PC-9 (cell line): ENCODE measurements around the gene SLC25A46. TPM values are rescaled to one million over a fixed set of nuclear protein-coding genes. Genes with fewer than 3 reads are reported as not detected.

ENCODE experiments used
- BruUV-seq: library from RNA; stranded (reverse); fragments of 400-500 nt; replicated peaks from 2 replicates; lab custom pipeline; 2021; lab: Mats Ljungman, UMichigan
- CTCF ChIA-PET: fragments of 300-600 bp; sonication (Branson Sonifier 250); formaldehyde crosslinking; loops from one replicate; lab custom pipeline; 2022; ENCODE audit warnings: antibody characterized with exemption; lab: Charles Lee
- POLR2A ChIA-PET: fragments of 300-600 bp; sonication (Branson Sonifier 250); formaldehyde crosslinking; loops from one replicate; lab custom pipeline; 2022; ENCODE audit warnings: antibody characterized with exemption; ENCODE audit not compliant: unreplicated experiment; lab: Charles Lee
- DNase-seq, 2 experiments: peaks; one replicate each; pipeline versions ENCODE4 v3.0.0 to v3.0.0-alpha.2; 2015 to 2022; ENCODE audit warnings: mixed read lengths in 1 of 2
- H2AFZ ChIP-seq: fragments of 200-600 bp; sonication (generic); 2 replicates; pipeline ENCODE4 v1.8.1; 2017; ENCODE audit warnings: antibody characterized with exemption
- H3F3A ChIP-seq: fragments of 200-600 bp; sonication (generic); 2 replicates; pipeline ENCODE4 v1.8.1; 2017; ENCODE audit warnings: antibody characterized with exemption, mild to moderate bottlenecking, low read depth; ENCODE audit not compliant: insufficient read depth
- H3K27ac ChIP-seq: fragments of 200-600 bp; sonication (generic); 2 replicates; pipeline ENCODE4 v1.6.1; 2016; ENCODE audit warnings: mixed run types
- H3K27me3 ChIP-seq: fragments of 200-600 bp; sonication (generic); 2 replicates; pipeline ENCODE4 v1.6.1; 2016; ENCODE audit warnings: low read depth, mixed run types; ENCODE audit not compliant: insufficient read depth
- H3K36me3 ChIP-seq: fragments of 200-600 bp; sonication (generic); 2 replicates; pipeline ENCODE4 v1.6.1; 2016; ENCODE audit warnings: low read depth, mixed run types
- H3K4me1 ChIP-seq: fragments of 200-600 bp; sonication (generic); replicated peaks from 2 replicates; pipeline ENCODE4 v1.6.1; 2016; ENCODE audit warnings: mixed run types; ENCODE audit not compliant: insufficient read depth
- H3K4me2 ChIP-seq: fragments of 200-600 bp; sonication (generic); 2 replicates; pipeline ENCODE4 v1.6.1; 2017; ENCODE audit warnings: mixed run types
- H3K4me3 ChIP-seq: fragments of 200-600 bp; sonication (generic); 2 replicates; pipeline ENCODE4 v1.6.1; 2016; ENCODE audit warnings: mixed run types
- H3K79me2 ChIP-seq: fragments of 200-600 bp; sonication (generic); 2 replicates; pipeline ENCODE4 v1.6.1; 2017; ENCODE audit warnings: low read depth, mixed run types
- H3K9me2 ChIP-seq: fragments of 200-600 bp; sonication (generic); 2 replicates; pipeline ENCODE4 v1.8.1; 2017; ENCODE audit warnings: mild to moderate bottlenecking; ENCODE audit not compliant: insufficient read depth
- H3K9me3 ChIP-seq: fragments of 200-600 bp; sonication (generic); 2 replicates; pipeline ENCODE4 v1.8.1; 2016; ENCODE audit warnings: low read depth; ENCODE audit not compliant: insufficient read depth
- H4K20me1 ChIP-seq: fragments of 200-600 bp; sonication (generic); 2 replicates; pipeline ENCODE4 v1.8.1; 2017; ENCODE audit not compliant: insufficient read depth
- EZH2 ChIP-seq: fragments of 200-600 bp; sonication (generic); IDR thresholded peaks from 2 replicates; pipeline ENCODE4 v1.8.0; 2017; ENCODE audit warnings: antibody characterized with exemption, low read depth
- intact Hi-C: fragments of 100-400 bp; cut with micrococcal nuclease; formaldehyde crosslinking; loops from one replicate; pipeline ENCODE4 v1.10.0; 2022; ENCODE audit not compliant: unreplicated experiment
- total RNA-seq: library from RNA; stranded (reverse); gene quantifications from 2 replicates; pipeline ENCODE4 v1.2.3, GENCODE V29; 2021
- TF ChIP-seq, protein P1 (sequence below): fragments of 200-600 bp; sonication (generic); conservative IDR thresholded peaks from 2 replicates; pipeline ENCODE4 v1.6.1; 2017; ENCODE audit warnings: mixed run types, antibody characterized with exemption, mild to moderate bottlenecking, moderate library complexity

SLC25A46 gene
- total RNA-seq, 1 experiment from 2014 or later, result 29.0 TPM

DNA sequence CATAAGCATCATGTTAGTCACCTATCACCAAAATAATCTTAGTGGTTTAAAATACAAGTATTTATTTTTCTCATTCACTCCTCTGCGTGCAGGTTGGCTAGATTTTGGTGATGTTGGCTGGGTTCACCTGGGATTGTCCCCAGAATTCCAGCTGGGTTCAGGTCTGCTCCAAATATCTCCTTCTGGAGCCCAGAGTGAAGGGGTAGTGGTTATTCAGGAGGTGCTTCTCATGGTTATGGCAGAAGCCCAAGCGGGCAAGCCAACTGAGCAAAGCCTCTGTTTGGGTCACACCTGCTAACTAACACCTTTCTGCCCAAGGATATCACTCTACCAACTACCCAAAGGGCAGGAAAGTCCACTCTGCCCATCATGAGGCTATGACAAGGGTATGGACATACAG is 4.7 kb upstream of the SLC25A46 start:
- Histone ChIP-seq H3K9me3 (no peaks in the 10 kb centered on the region), H3K79me2 (0 out of 2 replicates have a peak, but pooled peaks cover under 1% of the 10 kb centered on the region), H3K27me3 (no peaks in the 10 kb centered on the region; the same call in 1 of the 2 replicates), H2AFZ (no peak overlapping the region), H3K27ac (no peak overlapping the region), H3K4me1 (peaks cover 17% of the 10 kb centered on the region; the same call in 1 of the 2 replicates), H3K4me3 (no peak overlapping the region), H3F3A (peaks cover 2% of the 10 kb centered on the region; the same call in 1 of the 2 replicates), H3K4me2 (no peak overlapping the region), H3K9me2 (no peaks in the 10 kb centered on the region), H3K36me3 (no peaks in the 10 kb centered on the region), H4K20me1 (no peaks in the 10 kb centered on the region)
- BruUV-seq, result no TSS peak
- CTCF ChIA-PET, result no interaction called here
- intact Hi-C loops, result no loop called here
- POLR2A ChIA-PET, result no interaction called here
- TF ChIP-seq EZH2, result no peak
- TF ChIP-seq, protein P1, sequence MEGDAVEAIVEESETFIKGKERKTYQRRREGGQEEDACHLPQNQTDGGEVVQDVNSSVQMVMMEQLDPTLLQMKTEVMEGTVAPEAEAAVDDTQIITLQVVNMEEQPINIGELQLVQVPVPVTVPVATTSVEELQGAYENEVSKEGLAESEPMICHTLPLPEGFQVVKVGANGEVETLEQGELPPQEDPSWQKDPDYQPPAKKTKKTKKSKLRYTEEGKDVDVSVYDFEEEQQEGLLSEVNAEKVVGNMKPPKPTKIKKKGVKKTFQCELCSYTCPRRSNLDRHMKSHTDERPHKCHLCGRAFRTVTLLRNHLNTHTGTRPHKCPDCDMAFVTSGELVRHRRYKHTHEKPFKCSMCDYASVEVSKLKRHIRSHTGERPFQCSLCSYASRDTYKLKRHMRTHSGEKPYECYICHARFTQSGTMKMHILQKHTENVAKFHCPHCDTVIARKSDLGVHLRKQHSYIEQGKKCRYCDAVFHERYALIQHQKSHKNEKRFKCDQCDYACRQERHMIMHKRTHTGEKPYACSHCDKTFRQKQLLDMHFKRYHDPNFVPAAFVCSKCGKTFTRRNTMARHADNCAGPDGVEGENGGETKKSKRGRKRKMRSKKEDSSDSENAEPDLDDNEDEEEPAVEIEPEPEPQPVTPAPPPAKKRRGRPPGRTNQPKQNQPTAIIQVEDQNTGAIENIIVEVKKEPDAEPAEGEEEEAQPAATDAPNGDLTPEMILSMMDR, result no peak
- DNase-seq, result no peak

DNA sequence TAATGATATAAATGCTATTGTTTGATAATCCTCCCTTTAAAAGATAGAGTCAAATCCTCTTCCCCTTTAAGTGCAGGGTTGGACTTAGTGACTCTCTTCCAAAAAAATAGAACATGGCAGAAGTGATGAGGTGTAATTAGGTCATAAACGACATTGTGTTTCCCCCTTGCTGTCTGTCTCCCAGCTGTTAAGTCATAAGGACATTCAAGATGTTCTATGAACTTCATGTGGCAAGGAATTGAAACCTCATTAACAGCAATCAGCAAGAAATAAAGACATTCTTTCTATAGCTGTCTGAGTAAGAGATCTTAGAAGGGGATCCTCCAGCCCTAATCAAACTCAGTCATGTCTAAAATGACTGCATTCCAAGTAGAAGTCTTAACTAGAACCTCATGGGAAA is 3.3 kb upstream of the SLC25A46 start:
- H3K4me1 ChIP-seq, result peaks cover 26% of the 10 kb centered on the region; the same call in 1 of the 2 replicates
- H3K27me3 ChIP-seq, result no peaks in the 10 kb centered on the region; the same call in 1 of the 2 replicates
- peaks cover 7% of the 10 kb centered on the region; the same call in 1 of the 2 replicates for H3F3A ChIP-seq
- intact Hi-C loops, result no loop called here
- no peak overlapping the region for H2AFZ ChIP-seq
- no TSS peak for BruUV-seq
- no peak overlapping the region for H3K4me2 ChIP-seq
- peaks cover 15% of the 10 kb centered on the region for H3K79me2 ChIP-seq
- no peaks in the 10 kb centered on the region for H3K9me2 ChIP-seq
- no peak overlapping the region for H3K27ac ChIP-seq
- no peaks in the 10 kb centered on the region for H3K36me3 ChIP-seq
- TF ChIP-seq EZH2, result no peak
- TF ChIP-seq, protein P1, result no peak
- H4K20me1 ChIP-seq, result no peaks in the 10 kb centered on the region
- DNase-seq, result no peak
- no peak overlapping the region for H3K4me3 ChIP-seq
- ChIA-PET POLR2A (no interaction called here), CTCF (no interaction called here)
- H3K9me3 ChIP-seq, result no peaks in the 10 kb centered on the region

DNA sequence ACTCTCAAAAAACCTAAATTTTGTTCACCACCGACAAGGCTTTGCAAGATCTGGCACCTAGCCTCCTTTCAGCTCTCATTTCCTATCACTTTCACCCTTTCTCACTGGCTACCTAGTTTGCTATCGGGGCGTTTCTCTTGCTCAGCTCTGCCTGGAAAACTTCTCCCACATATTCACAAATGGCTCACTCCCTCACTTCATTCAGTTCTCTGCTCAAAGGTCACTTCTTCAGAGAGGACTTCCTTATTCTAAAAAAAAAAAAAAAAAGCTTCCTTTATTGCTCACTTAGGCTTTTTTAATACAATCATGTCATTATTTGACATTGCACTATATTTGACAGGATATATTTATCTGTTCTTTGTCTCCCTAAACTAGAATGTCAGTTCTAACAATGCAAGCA is 2.1 kb upstream of the SLC25A46 start:
- DNase-seq, result no peak
- peaks cover 7% of the 10 kb centered on the region; the same call in 1 of the 2 replicates for H3F3A ChIP-seq
- no peak overlapping the region for H3K27ac ChIP-seq
- H3K4me3 ChIP-seq, result no peak overlapping the region
- no peaks in the 10 kb centered on the region for H4K20me1 ChIP-seq
- H3K27me3 ChIP-seq, result no peaks in the 10 kb centered on the region; the same call in 1 of the 2 replicates
- H3K4me2 ChIP-seq, result peak overlapping the region; percentile 55
- H2AFZ ChIP-seq, result no peak overlapping the region; the same call in 1 of the 2 replicates
- H3K9me2 ChIP-seq, result no peaks in the 10 kb centered on the region
- intact Hi-C loops, result no loop called here
- H3K79me2 ChIP-seq, result peaks cover 23% of the 10 kb centered on the region
- ChIA-PET POLR2A (no interaction called here), CTCF (interaction anchor here (0.7 kb wide), 1 partner anchor 10 kb away, joined by 3 read pairs; no protein-coding TSS in a partner anchor)
- TF ChIP-seq, protein P1, result no peak
- no peak for TF ChIP-seq EZH2
- H3K4me1 ChIP-seq, result peaks cover 26% of the 10 kb centered on the region; the same call in 1 of the 2 replicates
- H3K9me3 ChIP-seq, result no peaks in the 10 kb centered on the region
- no TSS peak for BruUV-seq
- H3K36me3 ChIP-seq, result no peaks in the 10 kb centered on the region
